NCI-H2196 (cell line): ENCODE measurements around the gene ATP4B.

Source experiments
- DNase-seq: peaks from one replicate; lab custom pipeline; 2025; ENCODE audit not compliant: unreplicated experiment; lab: John Stamatoyannopoulos, UW

The ATP4B gene

GRCh38 chr13:113607889-113608635 lies 49.9 kb downstream of the ATP4B start:
- DNase-seq, result no peak

- no peak for DNase-seq
Measured at GRCh38 chr13:113607056-113607888, 50.7 kb downstream of the ATP4B start.

GRCh38 chr13:113605866-113606438 lies 52.0 kb downstream of the ATP4B start:
- no peak for DNase-seq

- no peak for DNase-seq
Measured at GRCh38 chr13:113605461-113605860, 52.5 kb downstream of the ATP4B start.

- no peak for DNase-seq
Measured at GRCh38 chr13:113604186-113604585, 53.8 kb downstream of the ATP4B start.

- no peak for DNase-seq
Measured at GRCh38 chr13:113603116-113603710, 54.8 kb downstream of the ATP4B start.

- DNase-seq, result no peak
Measured at GRCh38 chr13:113602291-113602988, 55.6 kb downstream of the ATP4B start.

GRCh38 chr13:113601166-113602070 lies 56.6 kb downstream of the ATP4B start:
- no peak for DNase-seq

- DNase-seq, result no peak
Measured at GRCh38 chr13:113599391-113599790, 58.6 kb downstream of the ATP4B start.
